GM12878 (cell line): Measurements from ENCODE around the gene MRPL21.

Experiments used
- BCL11A ChIP-seq: IDR thresholded peaks from 2 replicates; pipeline ENCODE4 v1.6.1; 2011; ENCODE audit warnings: low read depth, low read length
- CHD4 ChIP-seq: fragments of 200-600 bp; sonication (generic); IDR thresholded peaks from 2 replicates; pipeline ENCODE4 v1.6.1; 2016; ENCODE audit warnings: mild to moderate bottlenecking
- CTCF ChIP-seq, 3 experiments: IDR thresholded peaks in 2 of 3; conservative IDR thresholded peaks in 1 of 3; 2 replicates each; pipeline ENCODE4 v1.5.1; 2011; ENCODE audit warnings: low read depth in 3 of 3, low read length in 3 of 3, mild to moderate bottlenecking in 3 of 3, control low read depth in 2 of 3, moderate library complexity in 2 of 3, inconsistent platforms in 1 of 3, mixed read lengths in 1 of 3; ENCODE audit not compliant: control insufficient read depth in 2 of 3, insufficient read depth in 1 of 3; ENCODE audit errors: extremely low read depth in 1 of 3
- EP300 ChIP-seq, 2 experiments: fragments of 150-350 bp in 1 of 2; IDR thresholded peaks; 2 replicates each; pipeline ENCODE4 v1.6.1; 2011 to 2012; ENCODE audit warnings: low read depth in 2 of 2, low read length in 2 of 2, borderline replicate concordance in 1 of 2, improper control_type of control experiment in 1 of 2, inconsistent platforms in 1 of 2; ENCODE audit not compliant: control insufficient read depth in 1 of 2
- FOXM1 ChIP-seq: IDR thresholded peaks from 2 replicates; pipeline ENCODE4 v1.6.1; 2012; ENCODE audit warnings: low read depth, mild to moderate bottlenecking, inconsistent platforms, low read length, moderate library complexity
- JUND ChIP-seq: IDR thresholded peaks from 2 replicates; pipeline ENCODE4 v1.6.1; 2012; ENCODE audit warnings: low read depth, mild to moderate bottlenecking, low read length, improper control_type of control experiment, moderate library complexity
- KDM1A ChIP-seq: fragments of 200-600 bp; sonication (generic); IDR thresholded peaks from 2 replicates; pipeline ENCODE4 v1.6.1; 2016; ENCODE audit warnings: borderline replicate concordance
- MXI1 ChIP-seq: fragments of 150-350 bp; IDR thresholded peaks from 2 replicates; pipeline ENCODE4 v1.6.1; 2011; ENCODE audit warnings: low read depth, mild to moderate bottlenecking, inconsistent platforms, low read length, improper control_type of control experiment
- NFYB ChIP-seq: IDR thresholded peaks from 2 replicates; pipeline ENCODE4 v1.6.1; 2011; ENCODE audit warnings: low read depth, mild to moderate bottlenecking, low read length, improper control_type of control experiment, moderate library complexity; ENCODE audit not compliant: insufficient read depth
- POLR2A ChIP-seq: IDR thresholded peaks from 2 replicates; pipeline ENCODE4 v1.6.1; 2011; ENCODE audit warnings: low read depth, mild to moderate bottlenecking, low read length
- POLR2AphosphoS5 ChIP-seq: IDR thresholded peaks from 2 replicates; pipeline ENCODE4 v1.6.1; 2011; ENCODE audit warnings: mild to moderate bottlenecking, low read length, inconsistent platforms
- SIN3A ChIP-seq: IDR thresholded peaks from 2 replicates; pipeline ENCODE4 v1.6.1; 2012; ENCODE audit warnings: low read depth, low read length, improper control_type of control experiment
- SREBF2 ChIP-seq: IDR thresholded peaks from 2 replicates; pipeline ENCODE4 v1.6.1; 2012; ENCODE audit warnings: mild to moderate bottlenecking, low read length
- TARDBP ChIP-seq: IDR thresholded peaks from 2 replicates; pipeline ENCODE4 v1.6.1; 2016; ENCODE audit warnings: borderline replicate concordance

GRCh38 chr11:68843052-68843561, 60.5 kb downstream of the MRPL21 start:
- TF ChIP-seq FOXM1: no peak
- TF ChIP-seq CTCF (IDR thresholded peaks at IDR 0.05 in 2 of 3, conservative IDR thresholded peaks at IDR 0.05 in 1 of 3; ENCODE audit: control insufficient read depth in 2 of 3, extremely low read depth in 1 of 3, insufficient read depth in 1 of 3, low read depth in 3 of 3, low read length in 3 of 3): no peak
- no peak for TF ChIP-seq SIN3A
- no peak for TF ChIP-seq POLR2A
- TF ChIP-seq KDM1A: no peak
- TF ChIP-seq NFYB: no peak
- no peak for TF ChIP-seq JUND
- no peak for TF ChIP-seq BCL11A
- no peak for TF ChIP-seq CHD4
- no peak for TF ChIP-seq SREBF2
- no peak for TF ChIP-seq MXI1
- TF ChIP-seq EP300 (IDR thresholded peaks at IDR 0.05; ENCODE audit: borderline replicate concordance in 1 of 2, control insufficient read depth in 1 of 2, low read depth in 2 of 2, low read length in 2 of 2): no peak
- TF ChIP-seq TARDBP: no peak
- no peak for TF ChIP-seq POLR2AphosphoS5
